Upper lobe of left lung (tissue), 4 donors: ENCODE measurements around the gene IRX2.

Experiments used
- EP300 ChIP-seq, 4 donors: sonication (generic); formaldehyde crosslinking; IDR thresholded peaks; one replicate each; pipeline ENCODE4 v1.5.1; 2017; ENCODE audit warnings: antibody characterized with exemption in 4 of 4, control low read depth in 2 of 4
- POLR2A ChIP-seq, 4 donors: fragments of 450-650 bp; IDR thresholded peaks; one replicate each; pipeline ENCODE4 v1.5.1; 2016 to 2017; ENCODE audit warnings: antibody characterized with exemption in 4 of 4, mild to moderate bottlenecking in 2 of 4
- TF ChIP-seq, protein P1 (sequence below), 6 experiments: fragments of 450-650 bp in 4 of 6; fragments of 200-600 bp in 2 of 6; sonication (generic) in 2 of 6; IDR thresholded peaks; one replicate each; pipeline ENCODE4 v1.5.1; 2016 to 2019; ENCODE audit warnings: antibody characterized with exemption in 6 of 6

- TF ChIP-seq, protein P1, sequence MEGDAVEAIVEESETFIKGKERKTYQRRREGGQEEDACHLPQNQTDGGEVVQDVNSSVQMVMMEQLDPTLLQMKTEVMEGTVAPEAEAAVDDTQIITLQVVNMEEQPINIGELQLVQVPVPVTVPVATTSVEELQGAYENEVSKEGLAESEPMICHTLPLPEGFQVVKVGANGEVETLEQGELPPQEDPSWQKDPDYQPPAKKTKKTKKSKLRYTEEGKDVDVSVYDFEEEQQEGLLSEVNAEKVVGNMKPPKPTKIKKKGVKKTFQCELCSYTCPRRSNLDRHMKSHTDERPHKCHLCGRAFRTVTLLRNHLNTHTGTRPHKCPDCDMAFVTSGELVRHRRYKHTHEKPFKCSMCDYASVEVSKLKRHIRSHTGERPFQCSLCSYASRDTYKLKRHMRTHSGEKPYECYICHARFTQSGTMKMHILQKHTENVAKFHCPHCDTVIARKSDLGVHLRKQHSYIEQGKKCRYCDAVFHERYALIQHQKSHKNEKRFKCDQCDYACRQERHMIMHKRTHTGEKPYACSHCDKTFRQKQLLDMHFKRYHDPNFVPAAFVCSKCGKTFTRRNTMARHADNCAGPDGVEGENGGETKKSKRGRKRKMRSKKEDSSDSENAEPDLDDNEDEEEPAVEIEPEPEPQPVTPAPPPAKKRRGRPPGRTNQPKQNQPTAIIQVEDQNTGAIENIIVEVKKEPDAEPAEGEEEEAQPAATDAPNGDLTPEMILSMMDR (IDR thresholded peaks at IDR 0.05): no peak
- TF ChIP-seq POLR2A (IDR thresholded peaks at IDR 0.05): no peak
- no peak for TF ChIP-seq EP300 (IDR thresholded peaks at IDR 0.05)
These were observed 33.4 kb downstream of the IRX2 start for GRCh38 chr5:2718115-2718514.
